Measurements from ENCODE around the gene TTLL10. TPM values are rescaled to one million over a fixed set of nuclear protein-coding genes. Genes with fewer than 3 reads are reported as not detected.

The TTLL10 gene
- total RNA-seq, 2 experiments from 2014 or later = not detected

- CTCF ChIA-PET = interaction anchor here (1.4 kb wide), 1 partner anchor 35 kb away, joined by 3 read pairs; no protein-coding TSS in a partner anchor
- POLR2A ChIA-PET = no interaction called here
These were observed 17.3 kb upstream of the TTLL10 start for GRCh38 chr1:1156140-1157032.

- CTCF ChIA-PET = interaction anchor here (1.4 kb wide), 1 partner anchor 36 kb away, joined by 3 read pairs; no protein-coding TSS in a partner anchor
- POLR2A ChIA-PET = no interaction called here
These were observed 16.7 kb upstream of the TTLL10 start for GRCh38 chr1:1157033-1157365.

GRCh38 chr1:1157426-1157913 lies 16.2 kb upstream of the TTLL10 start:
- POLR2A ChIA-PET = no interaction called here

GRCh38 chr1:1157914-1158710 lies 15.6 kb upstream of the TTLL10 start:
- POLR2A ChIA-PET = interaction anchor here (0.6 kb wide), 1 partner anchor 219 kb away, joined by 3 read pairs; no protein-coding TSS in a partner anchor
- CTCF ChIA-PET = no interaction called here

More at GRCh38 chr1:1157426-1157913, 16.2 kb upstream of the TTLL10 start:
- CTCF ChIA-PET = interaction anchor here (1.4 kb wide), 1 partner anchor 36 kb away, joined by 3 read pairs; no protein-coding TSS in a partner anchor

- CTCF ChIA-PET = interaction anchor here (1.8 kb wide), 1 partner anchor 38 kb away, joined by 5 read pairs; no protein-coding TSS in a partner anchor
These were observed 13.3 kb upstream of the TTLL10 start for GRCh38 chr1:1160281-1160930.

GRCh38 chr1:1161078-1161682 lies 12.5 kb upstream of the TTLL10 start:
- CTCF ChIA-PET = interaction anchor here (1.8 kb wide), 1 partner anchor 39 kb away, joined by 5 read pairs; no protein-coding TSS in a partner anchor
- POLR2A ChIA-PET = no interaction called here

More at GRCh38 chr1:1160281-1160930, 13.3 kb upstream of the TTLL10 start:
- POLR2A ChIA-PET = no interaction called here

GRCh38 chr1:1161683-1162079 lies 12.0 kb upstream of the TTLL10 start:
- POLR2A ChIA-PET = no interaction called here

GRCh38 chr1:1162597-1163537 lies 10.8 kb upstream of the TTLL10 start:
- POLR2A ChIA-PET = no interaction called here
- CTCF ChIA-PET = interaction anchor here (0.6 to 1.8 kb wide), 2 partner anchors 33 to 41 kb away, joined by 3 to 5 read pairs; no protein-coding TSS in a partner anchor

More at GRCh38 chr1:1161683-1162079, 12.0 kb upstream of the TTLL10 start:
- CTCF ChIA-PET = interaction anchor here (1.8 kb wide), 1 partner anchor 40 kb away, joined by 5 read pairs; no protein-coding TSS in a partner anchor

- CTCF ChIA-PET = no interaction called here
- POLR2A ChIA-PET = no interaction called here
These were observed 10.1 kb upstream of the TTLL10 start for GRCh38 chr1:1163538-1164070.

GRCh38 chr1:1164361-1164700 lies 9.3 kb upstream of the TTLL10 start:
- CTCF ChIA-PET = no interaction called here
- POLR2A ChIA-PET = no interaction called here

- ChIA-PET POLR2A (no interaction called here), CTCF (no interaction called here)
These were observed 8.8 kb upstream of the TTLL10 start for GRCh38 chr1:1164701-1165451.

GRCh38 chr1:1165485-1165884 lies 8.2 kb upstream of the TTLL10 start:
- CTCF ChIA-PET = no interaction called here
- POLR2A ChIA-PET = no interaction called here

- CTCF ChIA-PET = no interaction called here
- POLR2A ChIA-PET = no interaction called here
These were observed 7.7 kb upstream of the TTLL10 start for GRCh38 chr1:1165900-1166421.

- CTCF ChIA-PET = no interaction called here
- POLR2A ChIA-PET = no interaction called here
These were observed 6.9 kb upstream of the TTLL10 start for GRCh38 chr1:1166642-1167397.

- ChIA-PET POLR2A (interaction anchor here (0.5 to 0.6 kb wide), 2 partner anchors 106 to 237 kb away, joined by 4 to 7 read pairs; partner anchors contain the start of gene UBE2J2), CTCF (no interaction called here)
These were observed 6.3 kb upstream of the TTLL10 start for GRCh38 chr1:1167398-1167821.

- CTCF ChIA-PET = no interaction called here
These were observed 5.7 kb upstream of the TTLL10 start for GRCh38 chr1:1167841-1168450.

More at GRCh38 chr1:1167841-1168450, 5.7 kb upstream of the TTLL10 start:
- POLR2A ChIA-PET = interaction anchor here (0.5 to 0.6 kb wide), 2 partner anchors 106 to 236 kb away, joined by 4 to 7 read pairs; partner anchors contain the start of gene UBE2J2
